ENCODE measurements around the gene TAF1D.

GRCh38 chr11:93741094-93741881, at the start of gene TAF1D, which contains the start of gene C11orf54:
- TF ChIP-seq NFRKB (IDR thresholded peaks at IDR 0.05) (peak; percentile 51; the same call in 1 of the 2 replicates), ARNT (IDR thresholded peaks at IDR 0.05) (no peak), FOXK2 (IDR thresholded peaks at IDR 0.05) (no peak), HDGF (IDR thresholded peaks at IDR 0.05; ENCODE audit: borderline replicate concordance) (no peak), SP1 (IDR thresholded peaks at IDR 0.05) (no peak), SUZ12 (IDR thresholded peaks at IDR 0.05) (no peak), CTBP1 (IDR thresholded peaks at IDR 0.05; ENCODE audit: borderline replicate concordance) (no peak)

Measured in HEK293T (cell line).